Activated B cell treated with CpG ODN at 0.5 μM for 24 hours (primary cell): ENCODE measurements around the gene HJURP. TPM values are rescaled to one million over a fixed set of nuclear protein-coding genes. Genes with fewer than 3 reads are reported as not detected.
A peak's percentile ranks its signal among the peaks of the same experiment; 100 is the strongest.

Source experiments
- ATAC-seq: fragments of 200-7000 bp; cut with Tn5 transposase; one replicate; pipeline ENCODE4 v1.10.0; 2021; ENCODE audit warnings: low read depth, mild to moderate bottlenecking, moderate library complexity
- CTCF ChIA-PET: fragments of 350-600 bp; sonication (Branson Sonifier 250); formaldehyde crosslinking; loops from one replicate; lab custom pipeline; 2021; ENCODE audit warnings: antibody characterized with exemption; lab: Charles Lee
- POLR2A ChIA-PET: fragments of 350-600 bp; sonication (Branson Sonifier 250); formaldehyde crosslinking; loops from one replicate; lab custom pipeline; 2021; ENCODE audit warnings: antibody characterized with exemption; lab: Charles Lee
- DNase-seq: peaks from one replicate; pipeline ENCODE4 v3.0.0; 2022
- H3K27ac Mint-ChIP-seq: one replicate; pipeline ENCODE4 v1.8.0; 2020; ENCODE audit warnings: mixed read lengths
- H3K27me3 Mint-ChIP-seq: one replicate; pipeline ENCODE4 v1.8.0; 2021; ENCODE audit warnings: mixed read lengths
- H3K36me3 Mint-ChIP-seq: one replicate; pipeline ENCODE4 v1.8.0; 2021; ENCODE audit warnings: low read depth, mixed read lengths
- H3K4me1 Mint-ChIP-seq: one replicate; pipeline ENCODE4 v1.8.0; 2021; ENCODE audit warnings: mixed read lengths
- H3K4me3 Mint-ChIP-seq: one replicate; pipeline ENCODE4 v1.8.0; 2020; ENCODE audit warnings: mild to moderate bottlenecking, mixed read lengths
- H3K9me3 Mint-ChIP-seq: one replicate; pipeline ENCODE4 v1.8.0; 2020; ENCODE audit warnings: mixed read lengths
- CTCF ChIP-seq: fragments of 200-600 bp; IDR thresholded peaks from one replicate; pipeline ENCODE4 v1.8.0; 2022; ENCODE audit warnings: antibody characterized with exemption, mild to moderate bottlenecking
- intact Hi-C: fragments of 100-400 bp; cut with micrococcal nuclease; formaldehyde crosslinking; loops from one replicate; pipeline ENCODE4 v1.15.1; 2024
- total RNA-seq: library from RNA; stranded (reverse); gene quantifications from 2 replicates; pipeline ENCODE4 v1.2.3, GENCODE V29; 2022

Gene HJURP
- total RNA-seq, 1 donor from 2014 or later: 1.5 TPM

GRCh38 chr2:233814056-233814835 lies 40.1 kb downstream of the HJURP start:
- ATAC-seq: no peak
- CTCF ChIA-PET: no interaction called here
- no peak for DNase-seq
- no peaks in the 10 kb centered on the region for H3K36me3 Mint-ChIP-seq
- peaks cover 20% of the 10 kb centered on the region for H3K27me3 Mint-ChIP-seq
- intact Hi-C loops: no loop called here
- no peak overlapping the region for H3K27ac Mint-ChIP-seq
- no peaks in the 10 kb centered on the region for H3K9me3 Mint-ChIP-seq
- H3K4me3 Mint-ChIP-seq: no peak overlapping the region
- no peaks in the 10 kb centered on the region for H3K4me1 Mint-ChIP-seq
- POLR2A ChIA-PET: no interaction called here
- no peak for TF ChIP-seq CTCF

- intact Hi-C loops: no loop called here
- Mint-ChIP-seq H3K36me3 (no peaks in the 10 kb centered on the region), H3K4me3 (no peak overlapping the region), H3K4me1 (no peaks in the 10 kb centered on the region), H3K27ac (no peak overlapping the region), H3K27me3 (peaks cover 20% of the 10 kb centered on the region), H3K9me3 (no peaks in the 10 kb centered on the region)
- no peak for ATAC-seq
- DNase-seq: no peak
- CTCF ChIA-PET: no interaction called here
- TF ChIP-seq CTCF: no peak
- POLR2A ChIA-PET: no interaction called here
Measured at GRCh38 chr2:233813236-233814055, 40.9 kb downstream of the HJURP start.

- no peak for TF ChIP-seq CTCF
- DNase-seq: peak; percentile 7
- H3K4me1 Mint-ChIP-seq: no peaks in the 10 kb centered on the region
- H3K27ac Mint-ChIP-seq: no peak overlapping the region
- POLR2A ChIA-PET: no interaction called here
- H3K9me3 Mint-ChIP-seq: no peaks in the 10 kb centered on the region
- intact Hi-C loops: no loop called here
- no peak overlapping the region for H3K4me3 Mint-ChIP-seq
- peaks cover 15% of the 10 kb centered on the region for H3K27me3 Mint-ChIP-seq
- no peak for ATAC-seq
- CTCF ChIA-PET: no interaction called here
- H3K36me3 Mint-ChIP-seq: no peaks in the 10 kb centered on the region
Measured at GRCh38 chr2:233811732-233812131, 42.6 kb downstream of the HJURP start.

GRCh38 chr2:233811087-233811486 lies 43.2 kb downstream of the HJURP start:
- Mint-ChIP-seq H3K4me3 (no peak overlapping the region), H3K9me3 (no peaks in the 10 kb centered on the region), H3K27me3 (peaks cover 9% of the 10 kb centered on the region), H3K36me3 (no peaks in the 10 kb centered on the region), H3K4me1 (no peaks in the 10 kb centered on the region), H3K27ac (no peak overlapping the region)
- intact Hi-C loops: no loop called here
- POLR2A ChIA-PET: no interaction called here
- ATAC-seq: no peak
- no peak for TF ChIP-seq CTCF
- CTCF ChIA-PET: no interaction called here
- no peak for DNase-seq

GRCh38 chr2:233810385-233810784 lies 44.0 kb downstream of the HJURP start:
- Mint-ChIP-seq H3K9me3 (no peaks in the 10 kb centered on the region), H3K36me3 (no peaks in the 10 kb centered on the region), H3K27me3 (peaks cover 6% of the 10 kb centered on the region), H3K27ac (no peak overlapping the region), H3K4me3 (no peak overlapping the region), H3K4me1 (no peaks in the 10 kb centered on the region)
- TF ChIP-seq CTCF: no peak
- ATAC-seq: no peak
- DNase-seq: peak; percentile 1
- ChIA-PET CTCF (no interaction called here), POLR2A (no interaction called here)
- intact Hi-C loops: no loop called here
